SK-N-SH (cell line): ENCODE measurements around the gene PGF. TPM values are rescaled to one million over a fixed set of nuclear protein-coding genes. Genes with fewer than 3 reads are reported as not detected.

Source experiments
- CTCF ChIA-PET: fragments of 300-600, 350-600 bp; formaldehyde crosslinking; extraction: SDS; loops from one replicate; lab custom pipeline; 2021; lab: Yijun Ruan, JAX
- POLR2A ChIA-PET: fragments of 350-600 bp; sonication (Branson Sonifier 250); formaldehyde crosslinking; extraction: SDS; loops from one replicate; lab custom pipeline; 2020; ENCODE audit warnings: antibody characterized with exemption, inconsistent platforms; lab: Yijun Ruan, JAX
- DNase-seq: peaks from one replicate; pipeline ENCODE4 v3.0.0; 2012
- H2AFZ ChIP-seq: fragments of 200-600 bp; sonication (generic); 2 replicates; pipeline ENCODE4 v1.8.1; 2016; ENCODE audit warnings: antibody characterized with exemption, mild to moderate bottlenecking, low read depth
- H3F3A ChIP-seq: fragments of 200-600 bp; sonication (generic); replicated peaks from 2 replicates; pipeline ENCODE3; 2016; ENCODE audit warnings: antibody characterized with exemption, mild to moderate bottlenecking; ENCODE audit not compliant: insufficient read depth
- H3K27ac ChIP-seq, 2 experiments: fragments of 200-500 bp in 1 of 2; fragments of 200-600 bp in 1 of 2; sonication (Bioruptor generic) in 1 of 2; sonication (generic), shearing (Covaris generic) in 1 of 2; 2 replicates each; pipeline versions ENCODE4 v1.5.1 to v1.6.1; 2014 to 2016; ENCODE audit warnings: low read depth in 2 of 2, inconsistent platforms in 1 of 2, low read length in 1 of 2, mild to moderate bottlenecking in 1 of 2, mixed read lengths in 1 of 2
- H3K27me3 ChIP-seq: fragments of 200-600 bp; sonication (generic), shearing (Covaris generic); 2 replicates; pipeline ENCODE4 v1.6.1; 2016; ENCODE audit warnings: mixed run types; ENCODE audit not compliant: insufficient read depth
- H3K36me3 ChIP-seq, 2 experiments: fragments of 200-500 bp in 1 of 2; fragments of 200-600 bp in 1 of 2; sonication (Bioruptor generic) in 1 of 2; sonication (generic) in 1 of 2; replicated peaks in 1 of 2; 2 replicates each; pipeline versions ENCODE3 to v1.5.1; 2014 to 2016; ENCODE audit warnings: low read length in 1 of 2, mild to moderate bottlenecking in 1 of 2; ENCODE audit not compliant: insufficient read depth in 2 of 2, control insufficient read depth in 1 of 2
- H3K4me1 ChIP-seq, 2 experiments: fragments of 200-500 bp in 1 of 2; fragments of 200-600 bp in 1 of 2; sonication (Bioruptor generic) in 1 of 2; sonication (generic), shearing (Covaris generic) in 1 of 2; 2 replicates each; pipeline versions ENCODE4 v1.5.1 to v1.6.1; 2014 to 2016; ENCODE audit warnings: low read depth in 1 of 2, low read length in 1 of 2, mixed run types in 1 of 2; ENCODE audit not compliant: insufficient read depth in 2 of 2, control insufficient read depth in 1 of 2
- H3K4me2 ChIP-seq: fragments of 200-600 bp; sonication (generic), shearing (Covaris generic); 2 replicates; pipeline ENCODE4 v1.6.1; 2017; ENCODE audit warnings: mixed run types
- H3K4me3 ChIP-seq, 2 experiments: fragments of 200-500 bp in 1 of 2; fragments of 200-600 bp in 1 of 2; sonication (Bioruptor generic) in 1 of 2; sonication (generic), shearing (Covaris generic) in 1 of 2; 2 replicates each; pipeline versions ENCODE4 v1.5.1 to v1.8.1; 2014 to 2016; ENCODE audit warnings: low read depth in 2 of 2, inconsistent platforms in 1 of 2, low read length in 1 of 2, mild to moderate bottlenecking in 1 of 2, mixed read lengths in 1 of 2, moderate library complexity in 1 of 2
- H3K79me2 ChIP-seq: fragments of 200-600 bp; sonication (generic); 2 replicates; pipeline ENCODE4 v1.8.1; 2017; ENCODE audit warnings: mild to moderate bottlenecking; ENCODE audit not compliant: insufficient read depth
- H3K9ac ChIP-seq: fragments of 200-600 bp; sonication (generic); 2 replicates; pipeline ENCODE4 v1.6.1; 2017; ENCODE audit warnings: mixed run types
- H3K9me2 ChIP-seq: fragments of 200-600 bp; sonication (generic); 2 replicates; pipeline ENCODE4 v1.6.1; 2017; ENCODE audit warnings: mixed run types
- H3K9me3 ChIP-seq: fragments of 200-600 bp; sonication (generic); 2 replicates; pipeline ENCODE4 v1.6.1; 2017; ENCODE audit warnings: mixed run types, mild to moderate bottlenecking, moderate library complexity
- H4K20me1 ChIP-seq: fragments of 200-600 bp; sonication (generic); 2 replicates; pipeline ENCODE4 v1.6.1; 2017; ENCODE audit warnings: mild to moderate bottlenecking, mixed run types; ENCODE audit not compliant: insufficient read depth
- CHD2 ChIP-seq: fragments of 150-350 bp; IDR thresholded peaks from 2 replicates; pipeline ENCODE4 v1.6.1; 2018; ENCODE audit warnings: low read length; ENCODE audit not compliant: partially characterized antibody
- ELF1 ChIP-seq: IDR thresholded peaks from 2 replicates; pipeline ENCODE4 v1.4.0; 2012
- EP300 ChIP-seq, 2 experiments: IDR thresholded peaks; 2 replicates each; pipeline versions ENCODE4 v1.4.0 to v1.6.1; 2012; ENCODE audit warnings: borderline replicate concordance in 1 of 2, low read depth in 1 of 2, low read length in 1 of 2
- EZH2phosphoT487 ChIP-seq: fragments of 200-600 bp; sonication (generic); IDR thresholded peaks from 2 replicates; pipeline ENCODE4 v1.6.1; 2017; ENCODE audit warnings: low read depth, mixed run types, mild to moderate bottlenecking, antibody characterized with exemption, moderate library complexity, borderline replicate concordance
- FOSL2 ChIP-seq: IDR thresholded peaks from 2 replicates; pipeline ENCODE4 v1.4.0; 2012; ENCODE audit warnings: low read depth, mild to moderate bottlenecking, moderate library complexity, borderline replicate concordance
- FOXJ3 ChIP-seq: sonication (generic); formaldehyde crosslinking; IDR thresholded peaks from 2 replicates; pipeline ENCODE4 v1.5.1; 2020; ENCODE audit warnings: mild to moderate bottlenecking, missing genetic modification reagents
- FOXM1 ChIP-seq: IDR thresholded peaks from 2 replicates; pipeline ENCODE4 v1.4.0; 2012; ENCODE audit warnings: low read depth, mild to moderate bottlenecking
- GABPA ChIP-seq: IDR thresholded peaks from 2 replicates; pipeline ENCODE4 v1.4.0; 2012; ENCODE audit warnings: low read depth, mild to moderate bottlenecking
- GATA2 ChIP-seq: sonication (generic); formaldehyde crosslinking; IDR thresholded peaks from 2 replicates; pipeline ENCODE4 v1.5.0; 2020; ENCODE audit warnings: mild to moderate bottlenecking, missing genetic modification reagents
- NFIC ChIP-seq: IDR thresholded peaks from 2 replicates; pipeline ENCODE4 v1.4.0; 2012; ENCODE audit warnings: borderline replicate concordance
- POLR2AphosphoS5 ChIP-seq: IDR thresholded peaks from 2 replicates; pipeline ENCODE4 v1.6.1; 2012; ENCODE audit warnings: low read depth, low read length
- RAD21 ChIP-seq: IDR thresholded peaks from 2 replicates; pipeline ENCODE4 v1.6.1; 2012; ENCODE audit warnings: mild to moderate bottlenecking, low read length
- RCOR1 ChIP-seq: fragments of 150-350 bp; IDR thresholded peaks from 2 replicates; pipeline ENCODE4 v1.6.1; 2017; ENCODE audit warnings: antibody characterized with exemption, low read length
- SMC3 ChIP-seq: IDR thresholded peaks from 2 replicates; pipeline ENCODE4 v1.6.1; 2012; ENCODE audit warnings: low read depth, low read length, improper control_type of control experiment
- TAF1 ChIP-seq: IDR thresholded peaks from 2 replicates; pipeline ENCODE4 v1.6.1; 2012; ENCODE audit warnings: low read depth, mild to moderate bottlenecking, low read length, moderate library complexity, borderline replicate concordance
- TCF12 ChIP-seq: IDR thresholded peaks from 2 replicates; pipeline ENCODE4 v1.4.0; 2012
- WGBS: methylation state at CpG from one replicate; pipeline ENCODE4 v1.1.6; 2017; ENCODE audit warnings: low lambda C conversion rate; 5-methylcytosine and 5-hydroxymethylcytosine counted together
- polyA plus RNA-seq, 3 experiments: library from polyadenylated mRNA; depleted of rRNA; stranded (reverse); fragments of >200 nt; gene quantifications; 2 replicates each; pipeline ENCODE4 v1.2.3, GENCODE V29; 2012
- TF ChIP-seq, protein P1 (sequence below): IDR thresholded peaks from 2 replicates; pipeline ENCODE4 v1.4.0; 2012; ENCODE audit warnings: low read depth, borderline replicate concordance
- TF ChIP-seq, protein P2 (sequence below): IDR thresholded peaks from 2 replicates; pipeline ENCODE4; 2012
- TF ChIP-seq, protein P3 (sequence below): fragments of 200-600 bp; sonication (generic); IDR thresholded peaks from 2 replicates; pipeline ENCODE4 v1.6.1; 2017; ENCODE audit warnings: antibody characterized with exemption, mild to moderate bottlenecking, moderate library complexity
- TF ChIP-seq, protein P4 (sequence below): fragments of 150-350 bp; IDR thresholded peaks from 2 replicates; pipeline ENCODE4 v1.6.1; 2016; ENCODE audit warnings: mild to moderate bottlenecking, low read depth, low read length

PGF gene
- polyA plus RNA-seq, 1 of the 3 experiments (the other 2 are of a cell fraction), result 4.4 TPM

DNA sequence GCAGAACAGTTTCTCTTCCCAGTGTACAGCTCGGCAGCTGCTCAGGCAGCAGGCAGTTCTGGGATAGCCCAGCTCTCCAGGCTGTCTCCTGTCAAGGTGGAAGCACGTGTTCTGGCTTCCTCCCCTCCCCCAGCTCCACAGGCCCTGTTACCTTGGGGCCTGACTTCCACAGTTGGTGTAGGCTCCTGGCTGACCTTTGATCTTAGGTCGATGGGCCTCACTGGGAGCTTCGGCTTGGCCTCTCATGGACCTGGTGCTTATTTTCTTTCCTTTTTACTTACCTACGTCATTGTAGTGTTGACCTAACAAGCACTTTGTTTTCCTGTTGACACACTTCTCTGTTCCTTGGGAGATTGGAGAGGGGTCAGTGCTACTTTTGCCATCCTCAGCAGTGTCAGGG lies 56.7 kb downstream of the PGF start:
- H3K4me3 ChIP-seq, result no peak overlapping the region
- ChIA-PET POLR2A (no interaction called here), CTCF (interaction anchor here (13.2 to 26.0 kb wide), 2 partner anchors 9 to 44 kb away, joined by 124 to 537 read pairs; no protein-coding TSS in a partner anchor)
- no peak overlapping the region for H3K9ac ChIP-seq
- H3K4me2 ChIP-seq, result no peak overlapping the region
- no peaks in the 10 kb centered on the region for H3K4me1 ChIP-seq
- no peaks in the 10 kb centered on the region for H3K9me3 ChIP-seq
- peaks cover 10% of the 10 kb centered on the region for H3F3A ChIP-seq
- no peak overlapping the region for H3K27ac ChIP-seq
- WGBS, result 86% methylated on average over 5 of the region's 5 CpGs
- no peak overlapping the region for H2AFZ ChIP-seq
- no peaks in the 10 kb centered on the region for H4K20me1 ChIP-seq
- DNase-seq, result no peak
- H3K27me3 ChIP-seq, result no peaks in the 10 kb centered on the region
- no peaks in the 10 kb centered on the region for H3K9me2 ChIP-seq
- no peaks in the 10 kb centered on the region for H3K79me2 ChIP-seq
- H3K36me3 ChIP-seq, result peaks cover 70 to 88% of the 10 kb centered on the region in 2 experiments
- TF ChIP-seq GABPA (no peak), FOXM1 (no peak), NFIC (no peak), POLR2AphosphoS5 (no peak), RAD21 (no peak), TCF12 (no peak), TAF1 (no peak), ELF1 (no peak), SMC3 (no peak), FOSL2 (no peak), EZH2phosphoT487 (no peak), GATA2 (no peak), FOXJ3 (no peak), RCOR1 (no peak), CHD2 (no peak), EP300 (IDR thresholded peaks at IDR 0.05; ENCODE audit: borderline replicate concordance in 1 of 2, low read depth in 1 of 2, low read length in 1 of 2) (no peak)
- TF ChIP-seq, protein P1, sequence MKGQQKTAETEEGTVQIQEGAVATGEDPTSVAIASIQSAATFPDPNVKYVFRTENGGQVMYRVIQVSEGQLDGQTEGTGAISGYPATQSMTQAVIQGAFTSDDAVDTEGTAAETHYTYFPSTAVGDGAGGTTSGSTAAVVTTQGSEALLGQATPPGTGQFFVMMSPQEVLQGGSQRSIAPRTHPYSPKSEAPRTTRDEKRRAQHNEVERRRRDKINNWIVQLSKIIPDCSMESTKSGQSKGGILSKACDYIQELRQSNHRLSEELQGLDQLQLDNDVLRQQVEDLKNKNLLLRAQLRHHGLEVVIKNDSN, result no peak
- TF ChIP-seq, protein P2, sequence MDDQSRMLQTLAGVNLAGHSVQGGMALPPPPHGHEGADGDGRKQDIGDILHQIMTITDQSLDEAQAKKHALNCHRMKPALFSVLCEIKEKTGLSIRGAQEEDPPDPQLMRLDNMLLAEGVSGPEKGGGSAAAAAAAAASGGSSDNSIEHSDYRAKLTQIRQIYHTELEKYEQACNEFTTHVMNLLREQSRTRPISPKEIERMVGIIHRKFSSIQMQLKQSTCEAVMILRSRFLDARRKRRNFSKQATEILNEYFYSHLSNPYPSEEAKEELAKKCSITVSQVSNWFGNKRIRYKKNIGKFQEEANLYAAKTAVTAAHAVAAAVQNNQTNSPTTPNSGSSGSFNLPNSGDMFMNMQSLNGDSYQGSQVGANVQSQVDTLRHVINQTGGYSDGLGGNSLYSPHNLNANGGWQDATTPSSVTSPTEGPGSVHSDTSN, result no peak
- TF ChIP-seq, protein P3, sequence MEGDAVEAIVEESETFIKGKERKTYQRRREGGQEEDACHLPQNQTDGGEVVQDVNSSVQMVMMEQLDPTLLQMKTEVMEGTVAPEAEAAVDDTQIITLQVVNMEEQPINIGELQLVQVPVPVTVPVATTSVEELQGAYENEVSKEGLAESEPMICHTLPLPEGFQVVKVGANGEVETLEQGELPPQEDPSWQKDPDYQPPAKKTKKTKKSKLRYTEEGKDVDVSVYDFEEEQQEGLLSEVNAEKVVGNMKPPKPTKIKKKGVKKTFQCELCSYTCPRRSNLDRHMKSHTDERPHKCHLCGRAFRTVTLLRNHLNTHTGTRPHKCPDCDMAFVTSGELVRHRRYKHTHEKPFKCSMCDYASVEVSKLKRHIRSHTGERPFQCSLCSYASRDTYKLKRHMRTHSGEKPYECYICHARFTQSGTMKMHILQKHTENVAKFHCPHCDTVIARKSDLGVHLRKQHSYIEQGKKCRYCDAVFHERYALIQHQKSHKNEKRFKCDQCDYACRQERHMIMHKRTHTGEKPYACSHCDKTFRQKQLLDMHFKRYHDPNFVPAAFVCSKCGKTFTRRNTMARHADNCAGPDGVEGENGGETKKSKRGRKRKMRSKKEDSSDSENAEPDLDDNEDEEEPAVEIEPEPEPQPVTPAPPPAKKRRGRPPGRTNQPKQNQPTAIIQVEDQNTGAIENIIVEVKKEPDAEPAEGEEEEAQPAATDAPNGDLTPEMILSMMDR, result no peak
- TF ChIP-seq, protein P4, sequence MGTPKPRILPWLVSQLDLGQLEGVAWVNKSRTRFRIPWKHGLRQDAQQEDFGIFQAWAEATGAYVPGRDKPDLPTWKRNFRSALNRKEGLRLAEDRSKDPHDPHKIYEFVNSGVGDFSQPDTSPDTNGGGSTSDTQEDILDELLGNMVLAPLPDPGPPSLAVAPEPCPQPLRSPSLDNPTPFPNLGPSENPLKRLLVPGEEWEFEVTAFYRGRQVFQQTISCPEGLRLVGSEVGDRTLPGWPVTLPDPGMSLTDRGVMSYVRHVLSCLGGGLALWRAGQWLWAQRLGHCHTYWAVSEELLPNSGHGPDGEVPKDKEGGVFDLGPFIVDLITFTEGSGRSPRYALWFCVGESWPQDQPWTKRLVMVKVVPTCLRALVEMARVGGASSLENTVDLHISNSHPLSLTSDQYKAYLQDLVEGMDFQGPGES, result no peak
